Measurements from ENCODE around the gene RMND5B. TPM values are rescaled to one million over a fixed set of nuclear protein-coding genes. Genes with fewer than 3 reads are reported as not detected.

Gene RMND5B
- total and polyA plus RNA-seq, 2 donors (not counting 1 experiment from before 2014, with no cell fraction given): 46.1 to 52.7 TPM

- Mint-ChIP-seq H3K27ac (no peak overlapping the region), H3K27me3 (peaks cover 10% of the 10 kb centered on the region), H3K9me3 (ENCODE audit: insufficient read depth) (no peaks in the 10 kb centered on the region), H3K4me3 (no peak overlapping the region), H3K4me1 (peaks cover 7% of the 10 kb centered on the region)
- Histone ChIP-seq H2AFZ (ENCODE audit: insufficient read depth, low read depth, low read length, poor library complexity, severe bottlenecking) (no peak overlapping the region), H3K9me3 (ENCODE audit: control extremely low read depth in 1 of 3, control insufficient read depth in 2 of 3, insufficient read depth in 1 of 3, low read length in 2 of 3) (peaks cover 0 to 8% (median 3%) of the 10 kb centered on the region in 3 donors), H3K4me1 (ENCODE audit: control insufficient read depth in 2 of 2, insufficient read depth in 2 of 2, low read length in 2 of 2) (peaks cover 4 to 5% of the 10 kb centered on the region in 2 donors), H3K4me2 (replicated peaks; ENCODE audit: low read depth, low read length, poor library complexity, severe bottlenecking) (no peak overlapping the region), H4K20me1 (ENCODE audit: control insufficient read depth, insufficient read depth, low read length, poor library complexity, severe bottlenecking) (no peaks in the 10 kb centered on the region), H3K27ac (ENCODE audit: low read length in 2 of 2) (no peak overlapping the region), H3K27me3 (replicated peaks in 1 of 4; ENCODE audit: control extremely low read depth in 1 of 4, control insufficient read depth in 3 of 4, insufficient read depth in 4 of 4, low read length in 3 of 4) (peaks cover 0 to 6% (median 0%) of the 10 kb centered on the region in 4 experiments), H3K36me3 (replicated peaks in 1 of 2; ENCODE audit: control extremely low read depth in 1 of 2, control insufficient read depth in 1 of 2, extremely low read depth in 1 of 2, insufficient read depth in 2 of 2, low read length in 1 of 2) (no peaks in the 10 kb centered on the region), H3K79me2 (ENCODE audit: control insufficient read depth, insufficient read depth, low read length) (no peaks in the 10 kb centered on the region), H3K4me3 (ENCODE audit: control extremely low read depth in 1 of 5, extremely low read depth in 1 of 5, insufficient read depth in 1 of 5, low read depth in 2 of 5, low read length in 4 of 5) (no peak overlapping the region), H3K9ac (ENCODE audit: low read length) (no peak overlapping the region)
- CTCF ChIA-PET: interaction anchor here (0.8 to 1.7 kb wide), 2 partner anchors 17 to 18 kb away, joined by 4 to 8 read pairs; no protein-coding TSS in a partner anchor
- POLR2A ChIA-PET: interaction anchor here (0.7 kb wide), 1 partner anchor 65 kb away, joined by 6 read pairs; no protein-coding TSS in a partner anchor
- intact Hi-C loops (cut with micrococcal nuclease): no loop called here
- no CpG with 5 or more reads among the region's 2 CpGs for WGBS (ENCODE audit: insufficient coverage)
- DNase-seq (no peak), ATAC-seq (ENCODE audit: low read depth) (no peak)
- TF ChIP-seq CTCF (IDR thresholded peaks at IDR 0.05) (no peak), EZH2 (IDR thresholded peaks at IDR 0.05; ENCODE audit: borderline replicate concordance, insufficient read depth, low read depth, low read length, poor library complexity, severe bottlenecking) (no peak)
Observed at GRCh38 chr5:178093134-178093533, 37.7 kb upstream of the RMND5B start.

GRCh38 chr5:178094345-178094744, 36.5 kb upstream of the RMND5B start:
- intact Hi-C loops (cut with micrococcal nuclease): no loop called here
- Mint-ChIP-seq H3K4me1 (peaks cover 7% of the 10 kb centered on the region), H3K27me3 (peaks cover 1% of the 10 kb centered on the region), H3K27ac (no peak overlapping the region), H3K9me3 (ENCODE audit: insufficient read depth) (no peaks in the 10 kb centered on the region), H3K4me3 (no peak overlapping the region)
- no peak overlapping the region for H2AFZ ChIP-seq (ENCODE audit: insufficient read depth, low read depth, low read length, poor library complexity, severe bottlenecking)
- peaks cover 0 to 8% (median 3%) of the 10 kb centered on the region in 3 donors for H3K9me3 ChIP-seq (ENCODE audit: control extremely low read depth in 1 of 3, control insufficient read depth in 2 of 3, insufficient read depth in 1 of 3, low read length in 2 of 3)
- 72% methylated on average over 9 of the region's 9 CpGs for WGBS (ENCODE audit: insufficient coverage)
- no peaks in the 10 kb centered on the region for H3K79me2 ChIP-seq (ENCODE audit: control insufficient read depth, insufficient read depth, low read length)
- H3K4me1 ChIP-seq (ENCODE audit: control insufficient read depth in 2 of 2, insufficient read depth in 2 of 2, low read length in 2 of 2): peaks cover 4 to 5% of the 10 kb centered on the region in 2 donors
- no peak overlapping the region for H3K4me3 ChIP-seq (ENCODE audit: control extremely low read depth in 1 of 5, extremely low read depth in 1 of 5, insufficient read depth in 1 of 5, low read depth in 2 of 5, low read length in 4 of 5)
- TF ChIP-seq CTCF (IDR thresholded peaks at IDR 0.05) (no peak), EZH2 (IDR thresholded peaks at IDR 0.05; ENCODE audit: borderline replicate concordance, insufficient read depth, low read depth, low read length, poor library complexity, severe bottlenecking) (no peak)
- ATAC-seq (ENCODE audit: low read depth) (no peak), DNase-seq (no peak)
- ChIA-PET CTCF (interaction anchor here (1.7 kb wide), 1 partner anchor 18 kb away, joined by 8 read pairs; no protein-coding TSS in a partner anchor), POLR2A (no interaction called here)
- H3K27me3 ChIP-seq (replicated peaks in 1 of 4; ENCODE audit: control extremely low read depth in 1 of 4, control insufficient read depth in 3 of 4, insufficient read depth in 4 of 4, low read length in 3 of 4): no peaks in the 10 kb centered on the region
- no peak overlapping the region for H3K4me2 ChIP-seq (replicated peaks; ENCODE audit: low read depth, low read length, poor library complexity, severe bottlenecking)
- no peak overlapping the region for H3K27ac ChIP-seq (ENCODE audit: low read length in 2 of 2)
- H3K36me3 ChIP-seq (replicated peaks in 1 of 2; ENCODE audit: control extremely low read depth in 1 of 2, control insufficient read depth in 1 of 2, extremely low read depth in 1 of 2, insufficient read depth in 2 of 2, low read length in 1 of 2): no peaks in the 10 kb centered on the region
- H3K9ac ChIP-seq (ENCODE audit: low read length): no peak overlapping the region
- H4K20me1 ChIP-seq (ENCODE audit: control insufficient read depth, insufficient read depth, low read length, poor library complexity, severe bottlenecking): no peaks in the 10 kb centered on the region
